Measurements from ENCODE around the gene EYS.
"Not testable (repeated sequence)": the region's sequence is repeated elsewhere in the genome, so short reads cannot be mapped to it uniquely, and the experiment has no call there.

The EYS gene

GRCh38 chr6:64489763-64490162 is 1217.3 kb downstream of the EYS start:
- TF ChIP-seq YY1 (IDR thresholded peaks at IDR 0.05; ENCODE audit: insufficient read depth, insufficient read length), result no peak
- no peak for TF ChIP-seq SUZ12 (IDR thresholded peaks at IDR 0.05; ENCODE audit: extremely low read depth, insufficient read depth, insufficient read length)
- no peak for TF ChIP-seq ZNF274 (IDR thresholded peaks at IDR 0.05; ENCODE audit: low read depth, low read length)
- no peaks in the 10 kb centered on the region for H3K9me3 ChIP-seq (ENCODE audit: insufficient read depth, low read length)
- no peak overlapping the region for H3K4me3 ChIP-seq (ENCODE audit: insufficient read length, low read depth)
- no peaks in the 10 kb centered on the region for H3K36me3 ChIP-seq (ENCODE audit: insufficient read depth, insufficient read length, low read length)
- H3K4me1 ChIP-seq (ENCODE audit: insufficient read depth, insufficient read length), result no peaks in the 10 kb centered on the region
- no peak for DNase-seq (ENCODE audit: low read depth, low spot score)
- H3K27me3 ChIP-seq (ENCODE audit: insufficient read depth, insufficient read length), result no peaks in the 10 kb centered on the region
- no peak overlapping the region for H3K9ac ChIP-seq (ENCODE audit: insufficient read length, low read depth)

GRCh38 chr6:64486578-64487351 is 1220.3 kb downstream of the EYS start:
- Histone ChIP-seq H3K9ac (ENCODE audit: insufficient read length, low read depth) (no peak overlapping the region), H3K27me3 (ENCODE audit: insufficient read depth, insufficient read length) (no peaks in the 10 kb centered on the region), H3K4me3 (ENCODE audit: insufficient read length, low read depth) (no peak overlapping the region), H3K4me1 (ENCODE audit: insufficient read depth, insufficient read length) (no peaks in the 10 kb centered on the region), H3K36me3 (ENCODE audit: insufficient read depth, insufficient read length, low read length) (no peaks in the 10 kb centered on the region), H3K9me3 (ENCODE audit: insufficient read depth, low read length) (no peaks in the 10 kb centered on the region)
- TF ChIP-seq ZNF274 (IDR thresholded peaks at IDR 0.05; ENCODE audit: low read depth, low read length) (no peak), YY1 (IDR thresholded peaks at IDR 0.05; ENCODE audit: insufficient read depth, insufficient read length) (no peak), SUZ12 (IDR thresholded peaks at IDR 0.05; ENCODE audit: extremely low read depth, insufficient read depth, insufficient read length) (no peak)
- no peak for DNase-seq (ENCODE audit: low read depth, low spot score)

- no peak for DNase-seq (ENCODE audit: low read depth, low spot score)
- H3K9ac ChIP-seq (ENCODE audit: insufficient read length, low read depth), result no peak overlapping the region
- H3K4me3 ChIP-seq (ENCODE audit: insufficient read length, low read depth), result no peak overlapping the region
- no peaks in the 10 kb centered on the region for H3K27me3 ChIP-seq (ENCODE audit: insufficient read depth, insufficient read length)
- no peaks in the 10 kb centered on the region for H3K9me3 ChIP-seq (ENCODE audit: insufficient read depth, low read length)
- H3K4me1 ChIP-seq (ENCODE audit: insufficient read depth, insufficient read length), result no peaks in the 10 kb centered on the region
- H3K36me3 ChIP-seq (ENCODE audit: insufficient read depth, insufficient read length, low read length), result no peaks in the 10 kb centered on the region
- TF ChIP-seq ZNF274 (IDR thresholded peaks at IDR 0.05; ENCODE audit: low read depth, low read length), result no peak
- no peak for TF ChIP-seq YY1 (IDR thresholded peaks at IDR 0.05; ENCODE audit: insufficient read depth, insufficient read length)
- TF ChIP-seq SUZ12 (IDR thresholded peaks at IDR 0.05; ENCODE audit: extremely low read depth, insufficient read depth, insufficient read length), result no peak
Measured at GRCh38 chr6:64483956-64484499, 1223.0 kb downstream of the EYS start.

GRCh38 chr6:64482631-64483030 is 1224.4 kb downstream of the EYS start:
- DNase-seq (ENCODE audit: low read depth, low spot score), result no peak
- no peak overlapping the region for H3K9ac ChIP-seq (ENCODE audit: insufficient read length, low read depth)
- TF ChIP-seq ZNF274 (IDR thresholded peaks at IDR 0.05; ENCODE audit: low read depth, low read length) (no peak), YY1 (IDR thresholded peaks at IDR 0.05; ENCODE audit: insufficient read depth, insufficient read length) (no peak), SUZ12 (IDR thresholded peaks at IDR 0.05; ENCODE audit: extremely low read depth, insufficient read depth, insufficient read length) (no peak)
- no peaks in the 10 kb centered on the region for H3K4me1 ChIP-seq (ENCODE audit: insufficient read depth, insufficient read length)
- no peaks in the 10 kb centered on the region for H3K36me3 ChIP-seq (ENCODE audit: insufficient read depth, insufficient read length, low read length)
- H3K4me3 ChIP-seq (ENCODE audit: insufficient read length, low read depth), result no peak overlapping the region
- no peaks in the 10 kb centered on the region for H3K27me3 ChIP-seq (ENCODE audit: insufficient read depth, insufficient read length)
- H3K9me3 ChIP-seq (ENCODE audit: insufficient read depth, low read length), result no peaks in the 10 kb centered on the region

- Histone ChIP-seq H3K36me3 (ENCODE audit: insufficient read depth, insufficient read length, low read length) (no peaks in the 10 kb centered on the region), H3K9ac (ENCODE audit: insufficient read length, low read depth) (no peak overlapping the region), H3K4me1 (ENCODE audit: insufficient read depth, insufficient read length) (no peaks in the 10 kb centered on the region), H3K4me3 (ENCODE audit: insufficient read length, low read depth) (no peak overlapping the region), H3K9me3 (ENCODE audit: insufficient read depth, low read length) (no peaks in the 10 kb centered on the region), H3K27me3 (ENCODE audit: insufficient read depth, insufficient read length) (no peaks in the 10 kb centered on the region)
- no peak for DNase-seq (ENCODE audit: low read depth, low spot score)
- TF ChIP-seq ZNF274 (IDR thresholded peaks at IDR 0.05; ENCODE audit: low read depth, low read length) (no peak), YY1 (IDR thresholded peaks at IDR 0.05; ENCODE audit: insufficient read depth, insufficient read length) (no peak), SUZ12 (IDR thresholded peaks at IDR 0.05; ENCODE audit: extremely low read depth, insufficient read depth, insufficient read length) (no peak)
Measured at GRCh38 chr6:64479134-64479533, 1227.9 kb downstream of the EYS start.

GRCh38 chr6:64477391-64477790 is 1229.6 kb downstream of the EYS start:
- no peaks in the 10 kb centered on the region for H3K36me3 ChIP-seq (ENCODE audit: insufficient read depth, insufficient read length, low read length)
- H3K27me3 ChIP-seq (ENCODE audit: insufficient read depth, insufficient read length), result no peaks in the 10 kb centered on the region
- no peaks in the 10 kb centered on the region for H3K4me1 ChIP-seq (ENCODE audit: insufficient read depth, insufficient read length)
- H3K9me3 ChIP-seq (ENCODE audit: insufficient read depth, low read length), result no peaks in the 10 kb centered on the region
- H3K4me3 ChIP-seq (ENCODE audit: insufficient read length, low read depth), result no peak overlapping the region
- H3K9ac ChIP-seq (ENCODE audit: insufficient read length, low read depth), result no peak overlapping the region
- DNase-seq (ENCODE audit: low read depth, low spot score), result no peak
- TF ChIP-seq SUZ12 (IDR thresholded peaks at IDR 0.05; ENCODE audit: extremely low read depth, insufficient read depth, insufficient read length) (no peak), YY1 (IDR thresholded peaks at IDR 0.05; ENCODE audit: insufficient read depth, insufficient read length) (no peak), ZNF274 (IDR thresholded peaks at IDR 0.05; ENCODE audit: low read depth, low read length) (no peak)

GRCh38 chr6:64476935-64477334 is 1230.1 kb downstream of the EYS start:
- TF ChIP-seq YY1 (IDR thresholded peaks at IDR 0.05; ENCODE audit: insufficient read depth, insufficient read length) (no peak), SUZ12 (IDR thresholded peaks at IDR 0.05; ENCODE audit: extremely low read depth, insufficient read depth, insufficient read length) (no peak), ZNF274 (IDR thresholded peaks at IDR 0.05; ENCODE audit: low read depth, low read length) (no peak)
- Histone ChIP-seq H3K27me3 (ENCODE audit: insufficient read depth, insufficient read length) (no peaks in the 10 kb centered on the region), H3K36me3 (ENCODE audit: insufficient read depth, insufficient read length, low read length) (no peaks in the 10 kb centered on the region), H3K9ac (ENCODE audit: insufficient read length, low read depth) (no peak overlapping the region), H3K4me1 (ENCODE audit: insufficient read depth, insufficient read length) (no peaks in the 10 kb centered on the region), H3K4me3 (ENCODE audit: insufficient read length, low read depth) (no peak overlapping the region), H3K9me3 (ENCODE audit: insufficient read depth, low read length) (no peaks in the 10 kb centered on the region)
- DNase-seq (ENCODE audit: low read depth, low spot score), result no peak

GRCh38 chr6:64469405-64469804 is 1237.6 kb downstream of the EYS start:
- peak; percentile 6 for DNase-seq (ENCODE audit: low read depth, low spot score)
- not testable (repeated sequence) for H3K9ac ChIP-seq (ENCODE audit: insufficient read length, low read depth); H3K4me3 ChIP-seq (ENCODE audit: insufficient read length, low read depth); H3K4me1 ChIP-seq (ENCODE audit: insufficient read depth, insufficient read length); H3K36me3 ChIP-seq (ENCODE audit: insufficient read depth, insufficient read length, low read length); H3K9me3 ChIP-seq (ENCODE audit: insufficient read depth, low read length); H3K27me3 ChIP-seq (ENCODE audit: insufficient read depth, insufficient read length)
